Stimulated activated CD4-positive, alpha-beta T cell treated with anti-CD3 and anti-CD28 coated beads, Interleukin-2, amount 100 ng/mL, for 4 hours (primary cell): ENCODE data around the gene SNX33.

ENCODE experiments used
- DNase-seq: peaks from one replicate; pipeline ENCODE4 v3.0.0-alpha.2; 2020; ENCODE audit warnings: low read depth

SNX33 gene

DNA sequence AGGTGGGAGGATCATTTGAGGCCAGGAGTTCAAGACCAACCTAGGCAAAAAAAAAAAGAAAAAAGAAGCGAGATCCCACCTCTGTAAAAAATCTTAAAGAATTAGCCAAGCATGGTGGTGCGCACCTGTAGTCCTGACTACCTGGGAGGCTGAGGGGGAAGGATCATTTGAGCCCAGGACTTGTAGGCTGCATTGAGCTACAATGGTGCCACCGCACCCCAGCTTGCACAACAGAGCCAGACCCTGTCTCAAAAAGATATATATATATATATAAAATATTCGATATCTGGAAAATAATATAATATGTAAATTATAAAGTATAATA is 6.6 kb upstream of the SNX33 start:
- no peak for DNase-seq

DNA sequence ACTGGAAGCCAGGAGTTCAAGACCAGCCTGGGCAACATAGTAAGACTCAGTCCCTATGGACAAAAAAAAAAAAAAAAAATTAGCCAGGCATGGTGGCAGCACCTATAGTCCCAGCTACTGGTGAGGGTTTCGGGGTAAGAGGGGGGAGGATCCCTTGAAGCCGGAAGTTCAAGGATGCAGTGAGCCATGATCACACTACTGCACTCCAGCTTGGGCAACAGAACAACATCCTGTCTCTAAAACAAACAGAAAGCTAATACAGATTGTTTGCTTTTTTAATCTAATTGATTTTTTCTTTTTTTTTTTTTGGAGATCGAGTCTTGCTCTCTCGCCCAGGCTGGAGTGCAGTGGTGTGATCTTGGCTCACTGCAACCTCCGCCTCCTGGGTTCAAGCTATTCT is 6.1 kb upstream of the SNX33 start:
- no peak for DNase-seq

DNA sequence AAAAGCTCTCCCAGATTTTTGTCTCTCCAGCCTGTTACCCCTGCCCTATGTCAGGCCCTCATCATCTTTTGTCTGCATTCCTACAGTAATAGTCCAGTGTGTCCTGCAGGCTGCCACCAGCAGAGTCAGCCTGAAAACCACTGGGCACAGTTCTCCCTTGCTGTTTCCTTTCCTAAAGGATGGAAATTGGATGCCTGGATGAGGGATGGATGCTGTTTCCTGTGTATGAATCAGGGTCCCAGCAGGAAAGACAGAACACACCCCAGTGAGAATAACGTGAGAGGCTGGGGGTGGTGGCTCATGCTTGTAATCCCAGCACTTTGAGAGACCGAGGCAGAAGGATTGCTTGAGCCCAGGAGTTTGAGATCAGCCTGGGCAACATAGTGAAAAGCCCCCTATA is 3.3 kb upstream of the SNX33 start:
- no peak for DNase-seq

DNA sequence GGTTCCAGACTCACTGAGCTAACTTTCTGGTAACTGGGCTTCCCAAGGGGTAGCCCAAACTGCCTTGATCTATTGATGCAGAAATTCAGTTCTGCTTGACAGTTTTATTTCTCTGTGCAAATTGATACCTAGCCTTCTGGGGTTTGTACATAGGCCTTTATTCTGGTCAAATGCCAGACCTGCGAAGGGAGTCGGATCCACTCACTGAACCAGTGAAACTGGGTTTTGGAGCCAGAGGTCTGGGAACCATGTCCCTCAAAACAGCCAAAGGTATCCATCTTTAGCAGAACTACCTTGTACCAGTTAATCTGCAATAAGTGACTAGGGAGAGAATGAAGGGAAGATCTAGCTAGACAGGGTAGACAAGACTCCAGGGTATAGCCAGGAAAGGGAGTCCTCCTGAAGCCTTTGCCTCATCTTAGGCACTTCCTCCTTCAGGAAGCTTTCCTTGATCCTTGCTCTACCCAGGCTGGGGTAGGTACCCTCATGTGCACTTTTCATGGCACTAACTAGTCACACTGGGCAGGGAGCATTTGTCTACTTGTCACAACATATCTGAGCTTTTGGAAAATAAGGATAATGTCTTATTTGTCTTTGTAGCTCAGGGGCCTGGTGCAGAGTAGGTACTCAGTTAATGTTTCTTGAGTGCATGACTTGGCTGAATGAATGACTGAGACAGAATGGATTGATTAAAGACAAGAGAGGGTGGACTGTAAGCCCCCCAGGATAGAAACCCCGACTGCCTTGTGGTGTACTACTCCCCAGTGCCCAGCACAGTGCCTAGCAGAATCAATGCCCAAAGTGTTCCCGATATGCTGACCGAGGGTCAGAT is 1.4 kb upstream of the SNX33 start:
- DNase-seq = no peak

DNA sequence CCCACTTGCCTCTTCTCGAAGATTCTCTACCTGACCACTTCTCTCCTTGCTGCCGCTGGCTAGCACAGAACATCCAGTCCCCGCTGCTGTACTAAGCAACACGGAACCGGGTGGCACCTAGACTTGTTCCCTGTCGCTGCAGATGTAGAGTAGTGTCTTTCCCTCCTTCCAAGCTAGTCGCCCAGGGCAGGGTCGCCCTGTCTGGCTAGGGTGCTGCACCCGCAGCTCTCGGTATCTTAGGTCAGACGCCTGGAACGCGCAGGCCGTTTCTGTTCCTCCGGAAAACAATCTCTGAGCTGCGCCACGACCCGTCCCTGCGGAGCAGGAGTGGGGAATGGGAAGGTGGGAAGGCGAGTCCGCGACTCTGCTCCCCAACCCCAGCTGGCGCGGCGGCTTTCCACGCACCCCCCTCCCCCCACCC is 758 bp upstream of the SNX33 start:
- no peak for DNase-seq

DNA sequence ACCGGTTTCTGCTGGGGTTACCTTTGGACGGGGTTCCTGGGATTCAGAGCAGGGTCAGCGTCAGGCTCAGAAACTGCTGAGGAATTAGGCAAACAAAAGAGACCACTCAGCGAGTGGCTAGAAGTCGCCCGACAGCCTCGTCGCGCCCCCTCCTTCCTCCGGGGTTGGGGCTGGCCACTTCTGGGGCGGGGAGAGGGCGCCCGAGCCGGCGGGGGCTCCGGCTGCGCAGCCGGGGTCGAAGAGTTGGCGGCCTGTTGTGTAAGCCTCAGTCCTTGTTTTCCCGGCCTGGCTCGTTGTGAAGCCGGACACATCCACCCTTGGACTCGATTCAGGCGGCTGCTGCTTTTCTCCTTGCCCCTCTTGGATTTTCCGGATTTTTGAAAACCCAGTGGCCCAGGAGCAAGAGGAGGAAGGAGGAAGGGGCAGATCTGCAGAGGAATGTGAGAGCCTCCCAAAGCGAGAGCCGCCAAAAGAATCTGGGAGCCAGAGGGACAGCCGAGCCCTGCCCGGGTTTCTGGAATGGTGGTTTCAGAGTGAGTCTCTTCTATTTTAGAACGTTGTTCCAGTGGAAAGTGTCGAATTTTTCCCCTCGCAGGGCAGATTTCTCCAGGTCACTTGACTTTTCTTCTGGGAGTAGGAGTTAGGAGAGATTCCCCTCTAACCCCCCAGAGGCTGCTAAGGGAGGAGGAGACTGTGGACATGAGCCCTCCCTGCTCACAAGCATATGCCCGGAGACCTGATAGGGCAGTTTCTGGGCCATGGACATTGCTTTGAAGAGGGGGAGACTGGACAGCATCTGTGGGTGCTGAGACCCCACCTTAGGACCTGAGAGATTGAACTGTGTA is 666 bp downstream of the SNX33 start:
- DNase-seq = no peak

DNA sequence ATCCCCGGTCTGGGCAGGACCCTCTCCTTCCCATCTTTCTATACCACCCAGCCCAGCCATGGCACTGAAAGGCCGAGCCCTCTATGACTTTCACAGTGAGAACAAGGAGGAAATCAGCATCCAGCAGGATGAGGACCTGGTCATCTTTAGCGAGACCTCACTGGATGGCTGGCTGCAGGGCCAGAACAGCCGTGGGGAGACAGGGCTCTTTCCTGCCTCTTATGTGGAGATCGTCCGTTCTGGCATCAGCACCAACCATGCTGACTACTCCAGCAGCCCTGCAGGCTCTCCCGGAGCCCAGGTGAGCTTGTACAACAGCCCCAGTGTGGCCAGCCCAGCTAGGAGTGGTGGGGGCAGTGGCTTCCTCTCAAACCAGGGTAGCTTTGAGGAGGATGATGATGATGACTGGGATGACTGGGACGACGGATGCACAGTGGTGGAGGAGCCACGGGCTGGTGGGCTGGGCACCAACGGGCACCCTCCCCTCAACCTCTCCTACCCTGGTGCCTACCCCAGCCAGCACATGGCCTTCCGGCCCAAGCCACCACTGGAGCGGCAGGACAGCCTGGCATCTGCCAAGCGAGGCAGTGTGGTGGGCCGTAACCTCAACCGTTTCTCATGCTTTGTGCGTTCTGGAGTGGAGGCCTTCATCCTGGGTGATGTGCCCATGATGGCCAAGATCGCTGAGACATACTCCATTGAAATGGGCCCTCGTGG is 1.5 kb downstream of the SNX33 start:
- no peak for DNase-seq

DNA sequence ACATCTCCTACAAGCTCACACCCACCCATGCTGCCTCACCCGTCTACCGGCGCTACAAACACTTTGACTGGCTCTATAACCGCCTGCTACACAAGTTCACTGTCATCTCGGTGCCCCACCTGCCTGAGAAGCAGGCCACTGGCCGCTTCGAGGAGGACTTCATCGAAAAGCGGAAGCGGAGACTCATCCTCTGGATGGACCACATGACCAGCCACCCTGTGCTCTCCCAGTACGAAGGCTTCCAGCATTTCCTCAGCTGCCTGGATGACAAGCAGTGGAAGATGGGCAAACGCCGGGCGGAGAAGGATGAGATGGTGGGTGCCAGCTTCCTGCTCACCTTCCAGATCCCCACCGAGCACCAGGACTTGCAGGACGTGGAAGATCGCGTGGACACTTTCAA is 2.1 kb downstream of the SNX33 start:
- no peak for DNase-seq

DNA sequence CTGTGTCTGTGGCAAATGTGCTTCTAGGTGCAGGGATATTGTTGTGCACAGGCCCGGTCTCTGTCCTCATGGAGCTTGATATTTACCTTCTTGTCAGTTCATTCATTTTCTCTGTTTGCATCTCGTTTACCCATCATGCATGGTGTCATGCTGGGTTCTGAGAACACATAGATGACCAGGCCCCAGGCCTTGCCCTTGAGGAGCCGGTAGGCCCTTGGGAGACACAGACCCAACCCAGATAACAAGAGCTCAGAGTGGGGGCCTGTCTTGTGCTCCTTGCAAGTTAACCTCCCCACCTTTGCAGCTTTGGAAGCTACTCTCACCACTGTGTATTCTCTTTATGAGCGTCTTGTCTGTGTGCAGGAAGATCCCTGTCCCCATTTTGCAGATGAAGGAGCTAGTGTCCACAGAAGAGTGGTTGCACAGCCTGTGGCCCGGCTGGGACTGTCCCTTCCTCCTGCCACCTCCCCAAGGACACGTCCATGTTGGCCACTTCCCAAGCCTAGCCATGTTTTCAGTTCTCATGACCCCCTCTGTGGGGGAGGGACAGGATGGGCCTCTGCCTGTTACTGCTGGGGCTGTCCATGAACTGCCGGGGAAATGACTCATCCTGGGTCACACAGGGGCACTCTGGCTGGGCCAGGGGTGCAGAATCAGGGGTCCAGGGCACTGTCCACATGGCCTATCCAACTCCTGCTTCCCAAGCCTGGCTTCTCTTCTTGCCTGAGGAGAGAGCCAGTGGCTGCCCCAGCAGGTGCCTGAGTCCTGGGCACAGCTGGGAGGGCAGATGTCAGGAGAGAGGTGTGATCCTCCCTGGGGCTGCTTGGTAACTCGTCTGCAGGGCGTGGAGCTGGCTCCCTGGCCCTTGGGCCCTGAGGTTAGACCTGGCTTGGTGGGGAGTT is 3.4 kb downstream of the SNX33 start:
- DNase-seq = no peak

DNA sequence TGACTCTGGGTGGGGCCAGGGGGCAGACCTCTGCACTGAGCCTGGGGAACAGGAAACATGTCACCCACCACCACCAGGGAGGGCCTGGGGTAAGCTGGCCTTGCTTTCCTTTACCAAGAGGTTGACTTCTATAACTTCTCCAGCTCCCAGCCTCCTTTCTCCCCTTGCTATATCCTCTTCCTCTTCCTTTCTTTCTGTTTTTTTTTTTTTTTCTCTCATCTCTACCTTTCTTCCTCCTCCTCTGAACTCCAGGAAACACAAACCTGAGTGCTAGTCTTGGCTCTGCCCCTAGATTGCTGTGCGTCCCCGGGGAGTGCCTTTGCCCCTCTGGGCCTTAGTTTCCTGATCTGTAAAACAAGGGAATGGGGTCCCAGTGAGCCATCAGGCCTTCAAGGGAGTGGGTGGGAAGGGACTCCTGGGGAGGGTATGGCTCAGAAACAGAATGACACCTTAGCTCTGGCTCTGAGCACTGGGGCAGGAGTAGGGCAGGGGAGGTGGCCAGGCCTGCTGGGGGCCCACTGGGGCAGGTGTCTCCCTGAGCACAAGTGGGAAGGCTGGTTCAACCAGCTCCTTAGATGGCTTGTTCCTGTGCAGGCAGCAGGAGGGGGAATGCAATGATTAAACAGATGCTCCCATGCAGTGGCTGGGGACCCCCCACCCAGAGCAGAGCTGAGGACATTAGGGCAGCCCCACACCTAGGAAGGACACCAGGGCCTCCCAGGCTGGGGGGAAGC is 4.3 kb downstream of the SNX33 start:
- no peak for DNase-seq

DNA sequence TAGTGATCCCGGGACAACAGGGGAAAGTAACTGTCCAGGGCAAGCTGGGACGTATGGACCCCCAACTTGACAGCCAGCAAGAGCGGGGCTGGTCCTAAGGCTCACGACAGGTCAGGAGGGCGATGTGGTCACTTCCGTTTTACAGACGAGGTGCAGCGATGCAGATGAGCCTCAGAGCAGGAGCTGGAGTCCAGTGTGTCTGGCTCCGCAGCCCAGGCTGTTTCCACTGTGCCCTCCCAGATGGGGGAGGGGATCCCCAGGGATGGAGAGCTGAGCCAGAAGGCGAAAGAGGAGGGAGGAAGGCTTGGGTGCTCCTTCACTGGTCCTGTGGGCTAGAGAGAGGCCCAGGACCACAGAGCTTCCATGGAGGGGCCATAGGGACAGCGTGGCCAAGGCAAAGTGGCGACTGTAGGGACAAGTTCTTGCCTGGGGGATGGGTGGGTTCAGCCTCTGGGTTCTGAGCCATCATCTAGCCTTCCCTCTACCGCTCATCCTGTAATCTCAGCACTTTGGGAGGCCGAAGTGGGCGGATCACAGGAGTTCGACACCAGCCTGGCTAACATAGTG is 5.7 kb downstream of the SNX33 start:
- DNase-seq = no peak

DNA sequence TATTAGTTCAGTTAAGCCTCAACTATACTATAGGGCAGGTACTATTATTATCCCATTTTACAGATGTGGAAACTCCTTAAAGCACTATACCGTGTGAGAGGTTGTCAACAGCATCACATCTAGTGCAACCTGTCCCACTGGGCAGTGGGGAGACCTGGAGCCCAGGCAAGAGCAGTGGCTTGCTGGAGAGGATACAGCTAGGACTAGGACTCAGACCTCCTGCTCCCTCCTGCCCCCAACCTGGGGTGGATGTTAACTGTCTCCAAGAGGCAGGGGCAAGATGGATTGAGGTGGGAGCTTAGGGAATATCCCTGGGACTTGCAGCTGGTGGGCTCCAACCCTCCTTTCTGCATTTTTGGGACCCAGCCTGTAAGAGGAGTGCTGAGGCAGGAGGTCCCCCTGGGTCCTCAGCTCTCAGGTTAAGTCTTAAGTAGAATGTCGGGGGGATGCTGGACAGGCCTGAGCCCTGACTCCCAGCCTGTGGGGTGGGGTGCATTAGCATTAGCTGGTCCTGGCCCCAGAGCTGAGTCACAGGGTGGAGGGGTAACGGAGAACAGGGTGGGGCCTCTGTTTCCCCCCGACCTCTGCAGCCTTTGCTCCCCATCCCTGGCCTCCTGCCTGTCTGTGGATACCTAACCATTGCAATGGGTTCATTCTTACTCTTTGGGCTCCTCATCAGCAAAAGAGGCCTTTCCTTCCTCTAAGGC is 6.6 kb downstream of the SNX33 start:
- DNase-seq = no peak

DNA sequence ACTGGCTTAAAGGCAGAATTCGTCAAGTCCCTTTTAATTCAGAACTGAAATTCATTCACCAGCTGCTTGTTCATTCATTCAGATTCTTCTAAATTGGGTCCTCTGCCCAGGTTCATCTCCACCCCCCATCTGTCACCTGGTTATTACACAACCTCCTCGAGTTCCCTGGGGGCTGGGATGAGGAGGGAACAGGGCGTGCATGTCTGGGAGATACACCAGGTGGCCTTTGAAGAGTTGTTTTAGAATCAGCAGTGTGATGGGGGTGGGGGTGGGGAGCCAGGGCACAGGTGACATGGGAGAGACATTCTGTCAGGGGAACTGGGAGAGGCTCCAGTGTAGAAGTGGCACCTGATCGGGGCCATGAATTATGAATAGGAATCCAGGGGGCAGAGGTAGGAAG is 8.2 kb downstream of the SNX33 start:
- DNase-seq = no peak

DNA sequence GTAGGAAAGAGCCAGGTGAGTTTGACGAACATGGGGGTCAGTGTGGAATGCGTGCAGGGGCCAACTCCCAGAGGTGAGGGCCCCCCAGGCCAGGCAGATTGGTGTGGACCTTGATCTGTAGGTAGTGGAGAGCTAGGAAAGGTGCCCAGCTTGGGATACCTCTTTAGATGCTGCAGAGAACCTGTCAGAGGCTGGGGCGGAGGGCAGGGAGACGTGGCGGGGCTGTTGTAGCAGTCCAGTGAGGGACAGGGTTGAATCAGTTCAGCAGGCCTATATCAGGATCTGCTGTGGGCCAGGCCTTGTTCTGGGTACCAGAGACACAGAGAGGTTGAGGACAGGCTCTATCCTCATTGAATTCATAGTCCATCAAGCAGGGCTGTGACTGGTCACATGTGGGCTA is 8.6 kb downstream of the SNX33 start:
- no peak for DNase-seq

DNA sequence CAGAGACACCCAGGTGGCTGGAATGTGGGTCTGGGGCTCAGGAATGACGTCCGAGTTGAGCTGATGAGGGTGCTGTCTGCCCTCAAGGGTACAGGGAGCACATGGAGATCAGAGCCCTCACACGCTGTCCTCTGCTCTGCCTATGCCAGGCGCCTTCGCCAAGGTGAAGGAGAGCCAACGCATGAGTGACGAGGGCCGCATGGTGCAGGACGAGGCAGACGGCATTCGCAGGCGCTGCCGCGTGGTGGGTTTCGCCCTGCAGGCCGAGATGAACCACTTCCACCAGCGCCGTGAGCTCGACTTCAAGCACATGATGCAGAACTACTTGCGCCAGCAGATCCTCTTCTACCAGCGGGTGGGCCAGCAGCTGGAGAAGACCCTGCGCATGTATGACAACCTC is 9.1 kb downstream of the SNX33 start:
- no peak for DNase-seq

DNA sequence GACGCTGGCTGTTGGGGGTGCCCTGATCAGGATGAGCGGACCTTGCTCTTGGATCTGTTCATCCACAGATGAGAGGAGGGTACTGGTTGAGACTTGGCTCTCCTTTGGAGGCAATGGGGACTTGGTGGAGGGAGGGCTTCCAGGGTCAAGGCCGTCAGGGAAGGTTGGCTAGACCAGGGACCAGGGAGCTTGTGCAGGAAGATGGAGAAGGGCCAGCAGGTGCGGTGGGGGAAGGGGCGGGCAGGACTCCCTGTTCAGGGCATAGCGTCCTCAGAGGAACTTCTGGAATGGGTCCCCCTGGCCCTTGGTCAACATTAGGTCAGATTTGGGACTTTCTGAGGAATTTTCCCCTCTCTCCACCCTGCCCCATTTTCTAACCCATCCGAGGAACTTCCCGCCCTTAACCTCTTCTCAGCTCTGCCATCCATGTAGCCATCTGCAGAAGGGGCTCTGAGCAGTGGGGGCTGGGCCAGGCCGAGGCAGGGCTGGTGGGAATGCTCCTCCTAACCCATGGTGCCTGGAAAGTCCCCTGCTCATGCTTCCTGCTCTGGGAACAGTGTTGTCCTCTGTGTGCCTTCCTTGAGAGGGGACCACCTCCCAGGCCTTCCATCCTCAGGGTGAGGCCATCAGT is 11.5 kb downstream of the SNX33 start:
- DNase-seq = no peak

DNA sequence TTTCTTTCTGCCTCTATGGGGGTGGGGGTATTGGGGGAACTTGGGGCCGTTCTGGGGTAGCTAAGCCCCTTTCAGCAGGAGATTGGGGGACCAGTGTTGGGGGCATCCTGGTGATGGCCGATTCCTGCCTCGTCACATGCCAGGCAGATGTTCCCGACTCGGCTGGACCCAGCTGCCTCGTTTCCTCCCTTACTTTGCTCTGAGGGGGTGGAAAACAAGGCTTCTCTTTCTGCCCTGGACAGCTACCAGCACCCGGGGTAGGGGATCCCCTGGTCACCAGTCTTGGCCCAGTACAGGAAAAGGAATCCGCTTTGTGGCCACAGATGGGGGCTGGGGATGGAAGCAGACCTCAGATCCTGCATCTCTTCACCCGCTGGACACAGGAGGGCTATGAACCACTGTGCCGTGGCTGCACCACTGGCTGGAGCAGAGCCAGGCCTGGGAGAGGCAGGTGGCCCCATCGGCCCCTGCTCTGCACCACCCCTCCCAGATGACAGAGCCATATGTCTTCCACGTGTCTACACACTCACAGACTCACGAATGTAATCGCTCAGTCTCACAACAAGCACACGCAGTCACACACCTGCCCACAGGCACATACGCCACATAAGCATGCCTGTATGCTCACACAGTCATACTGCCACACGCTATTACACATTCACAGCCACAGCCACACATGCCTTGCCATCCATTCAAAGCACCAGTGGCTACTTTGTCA is 12.4 kb downstream of the SNX33 start:
- no peak for DNase-seq

DNA sequence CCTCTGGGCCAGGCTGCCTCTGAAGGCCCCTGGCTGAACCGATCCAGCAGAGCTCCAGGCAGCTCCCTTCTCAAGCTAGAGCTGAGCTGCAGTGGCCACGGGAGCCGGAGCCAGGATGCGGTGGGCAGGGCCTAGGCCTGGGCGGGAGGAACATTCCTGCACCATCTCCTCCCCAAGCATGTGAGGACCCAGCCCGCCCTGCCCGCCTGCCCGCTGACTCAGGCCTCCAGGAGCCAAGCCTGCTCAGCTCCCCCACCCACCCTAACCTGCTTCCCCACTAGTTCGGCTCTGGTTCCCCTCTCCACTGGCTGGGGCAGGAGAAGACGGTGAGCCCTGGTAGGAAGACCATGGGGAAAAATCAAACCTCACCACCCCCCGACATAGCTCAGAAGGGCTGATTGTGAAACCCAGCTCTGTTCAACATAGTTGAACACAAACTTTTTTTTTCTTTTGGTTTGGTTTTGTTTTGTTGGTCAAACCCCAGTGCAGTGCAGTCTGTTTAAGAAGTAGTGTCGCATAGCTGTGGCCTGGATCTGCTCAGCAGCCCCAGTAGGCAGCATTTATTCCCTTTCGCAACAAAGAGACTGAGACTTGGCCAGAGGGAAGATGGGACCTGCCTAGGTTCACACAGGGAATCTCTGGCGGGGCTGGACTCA is 13.5 kb downstream of the SNX33 start:
- DNase-seq = no peak

DNA sequence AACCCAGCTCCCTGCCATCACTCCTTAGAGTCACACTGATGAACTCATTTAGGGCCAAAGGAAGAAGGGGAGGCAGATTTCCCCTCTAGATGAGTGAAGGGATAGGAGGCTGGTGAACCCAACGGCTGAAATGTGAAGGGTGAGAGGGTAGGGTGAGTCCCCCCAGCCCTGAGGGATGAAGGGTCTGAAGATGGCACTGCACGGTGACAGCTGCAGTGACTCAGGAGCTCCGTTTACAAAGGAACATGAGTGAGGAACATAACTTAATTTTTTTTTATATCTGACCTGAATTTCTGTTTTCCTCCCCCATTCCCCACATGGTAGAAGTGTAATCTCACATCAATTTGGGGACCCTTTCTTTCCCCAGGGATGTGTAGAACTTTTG is 14.0 kb downstream of the SNX33 start:
- no peak for DNase-seq
